Measurements from ENCODE around the gene LHX6. TPM values are rescaled to one million over a fixed set of nuclear protein-coding genes. Genes with fewer than 3 reads are reported as not detected.

LHX6 gene
- total RNA-seq, 1 donor from 2014 or later = 8.1 TPM

DNA sequence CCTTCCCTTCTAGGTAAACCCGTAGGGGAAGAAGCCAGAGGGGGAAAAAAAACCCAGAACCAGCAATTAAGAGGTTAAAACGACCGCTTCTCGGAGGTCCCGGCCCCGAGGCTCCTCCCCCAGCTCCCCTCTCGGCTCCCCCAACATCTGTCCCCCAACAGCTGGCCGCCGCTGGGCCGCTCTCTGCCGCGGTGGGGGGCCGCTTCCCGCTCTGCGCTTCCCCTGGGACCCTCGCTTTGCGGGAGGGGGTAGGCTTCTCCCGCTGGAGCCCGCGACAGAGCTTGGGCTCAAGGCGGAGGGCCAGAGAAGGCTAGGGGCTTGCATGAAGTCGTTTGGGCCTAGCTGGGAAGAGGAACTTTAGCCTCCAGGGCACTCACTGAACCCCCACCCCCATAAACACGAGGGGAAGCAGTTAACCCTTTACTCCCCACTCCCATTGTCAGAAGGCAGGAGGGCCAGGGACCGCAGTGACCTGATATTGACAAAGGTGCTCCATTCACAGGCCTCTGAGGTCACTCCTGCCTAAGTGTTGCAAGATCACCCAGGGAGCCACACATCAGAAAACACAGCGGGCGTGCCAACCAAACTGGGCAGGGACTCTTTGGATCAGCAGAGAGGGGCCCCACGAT lies 7.5 kb downstream of the LHX6 start:
- no peak overlapping the region for H3K27ac ChIP-seq
- no peaks in the 10 kb centered on the region for H3K36me3 ChIP-seq
- no peaks in the 10 kb centered on the region for H3K9me3 ChIP-seq
- TF ChIP-seq CTCF (IDR thresholded peaks at IDR 0.05) = no peak
- peaks cover 81% of the 10 kb centered on the region for H3K27me3 ChIP-seq (ENCODE audit: low read depth)
- H3K4me1 ChIP-seq = peaks cover 29% of the 10 kb centered on the region
- ATAC-seq = no peak
- no peak for DNase-seq
- intact Hi-C loops (cut with DNase I) = no loop called here
- H3K4me3 ChIP-seq = no peak overlapping the region

DNA sequence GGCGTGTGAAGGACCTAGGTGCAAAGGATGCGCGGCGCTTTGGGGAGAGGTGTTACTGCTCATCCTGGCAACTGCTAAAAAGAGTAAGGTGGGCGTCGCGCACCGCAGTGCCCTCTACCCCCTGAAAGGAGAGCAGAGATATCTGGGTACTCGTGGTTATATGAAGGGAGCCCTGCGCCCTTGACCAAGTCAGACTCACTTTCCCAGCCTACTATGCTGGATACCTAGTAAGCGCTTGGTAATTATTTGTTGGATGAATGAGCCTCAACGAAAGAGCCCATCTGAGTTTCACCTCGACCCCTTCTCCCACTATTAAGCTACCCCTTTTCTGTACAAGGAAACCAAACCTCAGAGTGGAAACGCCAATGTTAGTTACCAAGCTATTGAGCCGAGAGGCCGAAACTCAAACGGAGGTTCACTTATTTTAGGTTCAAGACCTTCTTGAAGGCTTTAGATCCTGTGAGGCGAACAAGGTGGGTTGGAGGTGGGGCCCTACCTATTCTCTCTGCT lies 8.0 kb downstream of the LHX6 start:
- DNase-seq = no peak
- intact Hi-C loops (cut with DNase I) = no loop called here

DNA sequence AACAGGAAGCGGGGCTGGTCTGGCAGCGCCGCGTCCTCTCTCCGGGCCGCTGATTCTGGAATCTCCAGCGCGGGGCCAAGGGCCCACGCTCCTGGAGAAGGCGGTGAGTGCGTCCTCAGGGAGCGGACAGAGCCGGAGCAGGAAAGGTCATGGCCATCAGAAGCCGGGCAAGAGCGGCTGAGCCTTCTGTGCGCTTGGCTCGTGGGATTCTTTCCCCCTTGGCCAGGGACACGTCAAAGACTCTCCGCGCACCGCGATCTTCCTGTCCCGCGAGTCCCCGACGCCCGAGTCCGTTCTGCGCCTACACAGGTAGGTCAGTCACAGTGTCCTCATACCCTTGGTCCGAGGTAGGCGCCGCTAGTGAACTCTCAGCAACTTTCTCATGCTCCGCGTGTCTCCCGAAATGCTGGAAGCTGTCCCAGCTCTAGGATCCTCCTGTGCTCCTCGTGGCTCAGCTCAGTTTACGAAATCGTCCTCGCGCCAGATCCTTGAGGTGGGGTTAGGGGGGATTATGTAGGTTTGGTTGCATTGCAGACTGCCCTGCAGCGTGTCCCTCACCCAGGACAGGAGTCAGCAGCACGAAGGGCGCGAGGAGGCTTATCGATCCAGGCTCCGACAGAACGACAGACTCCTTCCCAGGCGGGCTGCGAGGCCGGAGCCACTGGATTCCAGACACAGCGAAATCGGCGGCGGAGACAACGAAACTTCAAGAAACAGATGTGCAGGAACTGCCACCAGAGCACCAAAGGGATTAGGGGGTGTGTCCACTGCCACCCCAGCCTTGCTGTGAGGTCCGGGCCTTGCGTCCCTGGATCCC lies 8.7 kb downstream of the LHX6 start:
- no peaks in the 10 kb centered on the region for H3K36me3 ChIP-seq
- no peak for TF ChIP-seq CTCF (IDR thresholded peaks at IDR 0.05)

More for the DNA sequence above, 8.0 kb downstream of the LHX6 start:
- TF ChIP-seq CTCF (IDR thresholded peaks at IDR 0.05) = no peak
- ATAC-seq = no peak
- peaks cover 81% of the 10 kb centered on the region for H3K27me3 ChIP-seq (ENCODE audit: low read depth)
- no peak overlapping the region for H3K4me3 ChIP-seq
- H3K27ac ChIP-seq = no peak overlapping the region
- no peaks in the 10 kb centered on the region for H3K36me3 ChIP-seq
- peaks cover 23% of the 10 kb centered on the region for H3K4me1 ChIP-seq
- H3K9me3 ChIP-seq = no peaks in the 10 kb centered on the region

DNA sequence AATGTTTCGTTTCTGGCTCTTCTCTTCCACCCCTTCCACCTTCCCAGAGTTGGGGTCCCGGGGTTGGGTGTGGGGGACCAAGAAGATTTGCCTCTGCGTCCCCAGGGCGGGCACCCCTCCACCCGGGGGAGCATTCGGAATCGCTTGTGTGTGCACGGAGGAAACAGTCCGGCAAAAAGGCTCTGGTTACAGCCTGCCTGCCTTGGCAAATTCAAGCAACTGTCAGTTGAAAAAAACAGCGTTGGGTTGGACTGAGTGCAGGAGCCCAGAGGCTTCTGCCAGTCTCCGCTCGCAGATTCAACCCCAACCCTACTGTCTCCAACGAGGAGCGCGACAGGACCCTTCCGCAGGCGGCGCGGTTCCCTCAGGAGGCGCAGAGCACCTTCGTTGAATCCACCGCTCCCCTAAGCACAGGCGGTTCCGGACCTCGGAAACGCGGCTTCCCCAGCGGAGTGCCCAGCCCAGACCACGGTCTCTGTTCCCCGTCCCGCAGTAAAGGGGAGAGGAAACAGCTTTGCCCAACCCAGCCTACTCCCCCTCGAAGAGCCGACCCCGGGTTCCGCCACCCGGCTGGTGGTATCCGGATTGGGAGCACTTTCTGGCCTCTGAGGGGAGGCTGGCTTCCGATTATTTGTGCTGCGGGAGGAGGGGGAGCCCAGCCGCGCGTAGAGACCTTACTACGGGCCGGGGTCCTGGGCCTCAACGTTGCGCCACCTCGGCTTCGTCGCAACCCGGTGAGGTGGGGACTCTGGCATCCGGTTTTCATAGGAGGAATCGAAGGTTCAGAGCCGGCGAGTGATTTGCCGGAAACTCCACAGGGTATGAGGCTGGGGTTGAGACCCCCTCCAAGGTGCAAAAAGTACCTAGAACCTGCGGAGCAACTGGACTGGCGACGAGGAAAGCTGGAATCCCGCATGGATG lies 9.6 kb downstream of the LHX6 start:
- Histone ChIP-seq H3K27ac (no peak overlapping the region), H3K4me1 (peaks cover 18% of the 10 kb centered on the region), H3K4me3 (peak overlapping the region; percentile 20), H3K27me3 (ENCODE audit: low read depth) (peaks cover 80% of the 10 kb centered on the region), H3K9me3 (no peaks in the 10 kb centered on the region), H3K36me3 (no peaks in the 10 kb centered on the region)
- no peak for TF ChIP-seq CTCF (IDR thresholded peaks at IDR 0.05)
- DNase-seq = no peak
- intact Hi-C loops (cut with DNase I) = no loop called here
- peak in 1 of 2 donors; percentile 35 for ATAC-seq

More for the DNA sequence above, 8.7 kb downstream of the LHX6 start:
- Histone ChIP-seq H3K27ac (no peak overlapping the region), H3K27me3 (ENCODE audit: low read depth) (peaks cover 81% of the 10 kb centered on the region), H3K9me3 (no peaks in the 10 kb centered on the region), H3K4me1 (peaks cover 18% of the 10 kb centered on the region), H3K4me3 (peak overlapping the region; percentile 20)
- intact Hi-C loops (cut with DNase I) = no loop called here
- ATAC-seq (peak in 1 of 2 donors; percentile 13), DNase-seq (no peak)
